C4-2B (cell line): ENCODE measurements around the gene COMTD1.
"Not testable (repeated sequence)": the region's sequence is repeated elsewhere in the genome, so short reads cannot be mapped to it uniquely, and the experiment has no call there.

ENCODE experiments used
- CTCF ChIP-seq: fragments of 450-650 bp; conservative IDR thresholded peaks from 2 replicates; pipeline ENCODE4 v1.5.1; 2017; ENCODE audit warnings: mild to moderate bottlenecking
- ZFX ChIP-seq: fragments of 450-650 bp; IDR thresholded peaks from 2 replicates; pipeline ENCODE4 v1.6.1; 2017

DNA sequence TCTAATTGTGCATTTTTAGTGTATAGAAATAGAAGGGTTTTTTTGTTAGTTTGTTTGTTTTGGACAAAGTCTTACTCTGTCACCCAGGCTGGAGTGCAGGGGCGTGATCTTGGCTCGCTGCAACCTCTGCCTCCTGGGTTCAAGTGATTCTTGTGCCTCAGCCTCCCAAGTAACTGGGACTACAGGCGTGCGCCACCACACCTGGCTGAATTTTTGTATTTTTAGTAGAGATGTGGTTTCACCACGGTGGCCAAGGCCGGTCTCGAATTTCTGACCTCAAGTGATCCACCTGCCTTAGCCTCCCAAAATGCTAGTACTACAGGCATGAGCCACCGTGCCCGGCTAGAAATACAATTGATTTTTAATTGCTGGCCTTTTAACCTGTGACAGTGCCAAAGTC, 47.2 kb downstream of the COMTD1 start:
- TF ChIP-seq CTCF, ZFX: not testable (repeated sequence)
